ENCODE measurements around the gene PODXL.
A peak's percentile ranks its signal among the peaks of the same experiment; 100 is the strongest.

Gene PODXL

DNA sequence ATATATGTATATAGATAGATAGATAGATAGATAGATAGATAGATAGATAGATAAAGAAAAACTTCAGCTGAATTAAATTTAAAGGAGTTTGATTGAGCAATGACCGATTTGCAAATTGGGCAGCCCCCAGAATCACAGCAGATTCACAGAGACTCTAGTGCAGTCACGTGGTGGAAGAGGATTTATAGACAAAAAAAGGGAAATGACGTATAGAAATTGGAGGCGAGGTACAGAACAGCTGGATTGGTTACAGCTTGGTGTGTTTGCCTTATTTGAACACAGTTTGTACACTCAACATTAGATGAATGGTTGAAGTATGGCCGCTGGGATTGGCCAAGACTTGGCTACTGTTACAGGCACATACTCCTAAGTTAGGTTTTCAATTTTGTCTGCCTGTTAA is 8.2 kb upstream of the PODXL start:
- DNase-seq (ENCODE audit: low read depth in 4 of 4, low spot score in 1 of 4): no peak

DNA sequence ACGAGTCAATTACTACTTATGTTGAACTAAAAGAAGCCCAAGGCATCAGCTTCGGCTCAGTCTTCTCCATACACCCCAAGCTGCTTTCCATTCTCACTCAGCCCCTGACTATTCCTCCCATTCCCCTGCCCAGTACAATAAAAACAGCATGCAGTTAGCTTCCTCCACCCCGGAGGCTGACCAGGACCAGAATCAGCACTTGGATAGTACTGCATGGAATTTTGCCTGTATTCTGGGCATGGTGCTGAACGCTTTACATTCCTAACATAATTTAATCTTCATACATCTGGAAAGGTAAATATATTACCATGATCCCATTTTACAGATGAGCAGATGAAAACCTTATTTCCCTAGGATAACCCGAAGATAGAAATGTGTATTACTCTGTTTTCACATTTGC is 7.5 kb upstream of the PODXL start:
- no peak for DNase-seq (ENCODE audit: low read depth in 4 of 4, low spot score in 1 of 4)

DNA sequence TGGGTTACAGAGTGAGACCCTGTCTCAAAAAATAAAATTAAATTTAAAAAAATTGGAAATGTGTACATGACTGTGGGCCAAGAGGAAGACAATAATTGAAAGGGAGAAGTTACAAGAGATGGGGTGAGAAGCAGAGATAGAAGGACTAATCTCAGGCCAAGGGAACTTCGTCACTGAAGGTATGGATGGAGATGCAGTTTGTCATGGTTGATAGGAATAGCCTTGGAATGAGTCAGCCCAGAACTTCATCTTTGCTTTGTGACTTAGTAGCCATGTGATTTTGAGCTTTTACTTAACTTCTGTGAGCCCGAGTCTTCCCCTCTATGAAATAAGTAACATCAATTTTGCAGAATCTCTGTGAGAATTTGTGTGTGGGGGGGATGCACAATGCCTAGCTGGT is 6.5 kb upstream of the PODXL start:
- no peak for DNase-seq (ENCODE audit: low read depth in 4 of 4, low spot score in 1 of 4)

DNA sequence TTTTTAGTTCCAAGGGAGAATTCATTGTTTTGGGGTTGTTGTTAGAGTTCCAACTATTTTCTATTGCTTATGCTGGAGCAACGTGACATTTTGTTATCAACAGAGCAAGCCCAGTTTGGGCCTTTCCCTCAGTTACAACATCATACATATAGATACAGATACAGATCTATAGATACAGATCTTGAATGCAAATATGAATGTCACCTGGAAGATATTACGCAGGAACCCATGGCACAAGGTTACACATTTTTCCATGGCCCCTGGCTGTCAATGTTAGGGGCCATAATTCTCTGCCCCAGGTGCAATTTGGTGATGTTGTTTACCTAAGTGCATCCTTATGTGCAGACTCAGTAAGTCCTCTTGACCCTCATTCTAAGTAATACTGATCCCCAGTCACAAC is 3.6 kb upstream of the PODXL start:
- no peak for DNase-seq (ENCODE audit: low read depth in 4 of 4, low spot score in 1 of 4)

DNA sequence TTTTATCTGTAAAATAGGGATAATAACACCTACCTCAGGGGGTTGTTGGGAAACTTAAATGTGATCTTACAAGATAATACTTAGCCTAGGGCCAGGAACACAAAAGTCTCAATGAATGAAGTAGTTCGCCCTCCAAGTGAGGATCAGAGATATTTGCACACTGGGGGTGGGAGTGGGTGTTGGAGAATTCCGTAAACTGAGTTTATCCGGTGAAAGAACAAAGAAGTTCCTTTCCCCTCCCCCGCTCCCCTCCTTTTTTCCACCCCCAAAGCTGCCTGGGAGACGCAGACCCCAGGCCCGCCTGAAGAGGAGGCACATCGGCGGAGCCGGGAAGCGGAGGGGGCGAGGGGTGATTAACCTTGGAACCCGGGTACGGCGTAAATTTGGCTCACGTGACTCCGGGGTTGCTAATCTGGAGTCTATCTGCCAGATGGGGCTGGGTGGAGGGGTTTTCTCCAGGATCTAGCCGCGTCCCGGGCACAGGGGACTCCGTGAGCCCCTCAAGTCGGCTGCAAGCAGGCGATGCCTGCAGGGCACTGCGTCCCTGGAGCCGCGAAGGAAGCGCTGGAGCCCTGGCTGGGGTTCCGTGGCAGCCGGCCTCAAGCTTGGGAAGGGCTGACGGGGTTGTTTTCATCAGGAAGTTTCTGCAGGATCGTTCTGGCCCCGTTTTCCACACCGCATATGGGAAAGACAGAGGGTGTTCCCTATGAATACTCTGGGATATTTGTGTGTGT is 1.4 kb upstream of the PODXL start:
- no peak for DNase-seq (ENCODE audit: low read depth in 4 of 4, low spot score in 1 of 4)

DNA sequence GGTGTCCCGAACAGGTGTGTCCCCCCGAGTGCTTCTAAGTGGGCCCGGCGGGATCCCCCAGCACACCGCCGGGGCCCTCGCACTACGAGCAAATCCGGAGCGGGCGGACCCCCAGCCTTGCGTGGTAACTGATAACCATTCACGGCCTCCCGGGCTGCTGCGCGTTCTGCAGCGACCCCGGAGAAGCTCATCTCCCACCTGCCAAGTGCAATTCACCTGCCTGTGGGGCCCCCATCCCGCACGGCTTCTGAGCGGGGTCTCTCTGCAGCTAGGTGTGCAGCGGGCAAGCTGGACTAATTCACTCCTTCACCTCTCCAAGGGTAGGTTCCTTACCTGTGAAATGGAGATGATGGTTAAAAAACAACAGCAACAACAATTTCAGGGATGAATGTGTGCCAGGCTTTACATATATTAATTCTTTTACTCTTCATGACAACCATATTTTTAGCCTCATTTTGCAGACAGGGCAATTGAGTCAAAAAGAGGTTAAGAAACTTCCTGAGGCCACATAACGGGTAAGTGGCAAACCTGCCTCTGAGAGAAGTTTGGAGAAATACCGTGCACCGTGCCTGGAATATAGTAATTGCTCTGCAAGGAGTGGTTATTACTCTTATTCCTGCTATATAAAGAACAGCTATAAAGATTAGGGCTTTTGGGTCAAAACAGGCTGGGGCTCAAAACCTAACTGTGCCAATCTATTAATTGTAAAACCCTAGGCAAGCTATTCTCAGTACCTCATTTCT is 652 bp upstream of the PODXL start:
- DNase-seq (ENCODE audit: low read depth in 4 of 4, low spot score in 1 of 4): no peak

DNA sequence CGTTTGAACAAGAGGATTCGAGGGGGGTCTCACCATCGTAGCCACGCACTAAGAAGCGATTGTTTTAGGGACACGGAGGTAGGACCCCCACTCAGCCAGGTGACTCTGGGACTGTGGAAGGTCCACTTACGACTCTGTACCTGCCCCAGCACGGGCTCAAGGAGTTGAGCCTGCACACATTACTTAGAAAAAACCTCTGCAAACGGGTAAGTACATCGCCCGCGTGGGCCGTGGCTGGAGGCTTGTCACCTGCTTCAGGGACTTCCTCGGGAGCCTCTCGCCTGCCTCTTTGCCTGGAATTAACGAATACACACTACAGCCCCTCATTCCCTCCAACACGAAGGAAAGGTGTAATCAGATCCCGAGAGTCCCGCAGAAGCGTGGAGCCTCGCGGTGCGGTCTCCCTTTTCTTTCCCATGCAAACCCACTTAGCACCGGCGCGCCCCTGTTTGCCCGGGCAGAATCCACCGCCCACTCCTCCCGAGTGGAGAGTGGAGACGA is 826 bp downstream of the PODXL start:
- DNase-seq (ENCODE audit: low read depth in 4 of 4, low spot score in 1 of 4): no peak

DNA sequence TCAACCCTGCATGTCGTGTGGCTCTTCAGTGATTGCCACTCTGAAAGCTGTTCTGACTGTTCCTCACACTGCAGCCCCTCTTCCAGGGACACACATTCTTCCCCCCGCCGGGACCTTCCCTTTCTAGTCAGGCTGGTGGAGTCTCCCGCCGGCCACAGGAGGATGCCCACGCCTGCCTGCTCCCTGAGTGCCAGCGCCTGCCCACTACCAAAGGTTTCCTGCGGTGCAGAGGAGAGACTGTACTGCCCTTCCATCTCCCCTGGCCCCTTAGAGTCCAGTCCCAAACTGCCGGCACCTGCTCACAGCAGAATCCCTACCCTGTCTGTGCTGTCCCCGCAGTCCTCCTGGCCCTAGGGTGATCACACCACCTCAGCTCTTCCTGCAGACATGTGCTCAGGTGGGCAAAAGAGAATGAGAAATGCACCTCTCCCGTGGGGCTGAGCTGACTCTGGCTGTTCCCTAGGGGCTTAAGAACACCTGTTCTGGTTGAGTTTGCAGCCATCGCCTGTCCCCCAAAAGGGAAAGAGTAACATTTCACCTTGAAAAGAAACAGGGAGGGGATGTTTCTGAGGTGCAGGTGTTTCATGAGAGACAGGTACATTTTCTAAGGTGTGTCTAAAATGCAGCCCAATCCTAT is 1.4 kb downstream of the PODXL start:
- DNase-seq (ENCODE audit: low read depth in 4 of 4, low spot score in 1 of 4): no peak

DNA sequence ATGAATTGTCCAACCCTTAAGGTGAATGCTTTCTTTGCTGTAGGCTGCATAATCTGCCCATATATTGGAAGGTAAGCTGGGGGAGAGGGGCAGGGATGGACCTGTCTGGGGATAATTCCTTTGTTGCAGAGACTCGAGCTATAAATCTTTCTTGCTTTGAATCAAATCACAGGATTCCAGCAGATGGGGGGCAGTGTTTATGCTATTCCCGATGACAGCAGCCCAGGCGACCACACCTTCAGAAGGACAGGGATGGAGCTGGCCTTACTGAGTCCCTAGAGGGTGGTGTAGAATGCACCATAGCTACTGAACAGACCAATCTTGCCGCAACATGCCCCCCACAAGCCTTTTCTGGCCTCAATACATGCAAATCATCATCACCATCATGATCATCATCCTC is 2.5 kb downstream of the PODXL start:
- no peak for DNase-seq (ENCODE audit: low read depth in 4 of 4, low spot score in 1 of 4)

DNA sequence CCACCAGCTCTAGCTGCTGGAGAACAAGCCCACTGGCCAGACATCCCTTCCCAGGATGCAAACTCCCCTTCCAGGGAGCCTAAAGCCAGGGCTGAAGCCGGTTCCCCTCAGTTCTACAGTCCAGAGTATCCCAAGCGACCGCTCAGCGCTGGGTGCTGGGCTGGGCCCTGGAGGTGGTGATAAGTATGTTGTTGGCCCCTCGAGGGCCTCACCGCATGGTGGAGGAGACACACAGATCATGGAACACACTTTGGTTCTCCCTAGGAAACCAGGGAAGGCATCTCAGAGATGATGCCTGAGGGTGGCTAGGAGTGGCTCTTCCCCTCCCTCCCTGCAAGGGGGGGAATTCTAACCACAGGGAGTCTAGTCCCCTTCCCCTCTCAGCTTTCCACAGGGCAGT is 4.4 kb downstream of the PODXL start:
- DNase-seq (ENCODE audit: low read depth in 4 of 4, low spot score in 1 of 4): no peak

DNA sequence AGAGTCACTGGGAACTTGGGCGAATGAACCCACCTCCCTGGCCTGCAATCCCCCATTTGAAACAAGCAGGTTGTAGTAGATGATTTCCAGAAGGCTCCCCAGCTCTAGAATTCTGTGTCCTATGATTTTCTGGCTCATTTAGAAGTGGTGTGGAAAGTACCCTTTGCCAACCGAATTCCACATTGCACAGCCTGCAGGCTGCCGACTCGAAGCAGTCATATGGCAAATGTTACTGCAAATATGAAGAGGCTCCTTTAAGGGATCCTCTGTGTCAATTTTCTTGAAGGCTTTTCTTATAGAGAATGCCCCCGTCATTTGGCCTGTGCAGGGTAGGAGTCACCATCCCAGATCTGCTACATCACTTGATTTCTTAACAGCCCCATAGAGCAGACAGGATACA is 5.6 kb downstream of the PODXL start:
- DNase-seq (ENCODE audit: low read depth in 4 of 4, low spot score in 1 of 4): no peak

DNA sequence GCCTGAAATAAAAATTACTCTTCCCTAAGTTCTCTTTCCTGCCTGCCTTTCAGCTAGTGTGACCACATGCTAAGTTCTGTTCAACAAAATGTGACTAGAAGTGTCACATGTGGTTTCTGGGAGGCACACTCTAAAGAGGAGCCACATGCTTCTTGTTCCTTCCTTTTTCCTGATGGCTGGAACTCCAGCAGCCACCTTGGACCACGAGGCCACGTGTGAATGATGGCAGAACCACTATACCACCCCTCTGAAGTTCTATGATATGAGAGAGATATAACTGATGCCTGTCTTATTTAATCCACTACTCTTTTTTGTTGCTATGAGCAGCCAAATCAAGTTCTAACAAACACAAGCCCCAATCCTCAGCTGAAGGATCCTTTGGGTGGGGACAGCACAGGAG is 8.1 kb downstream of the PODXL start:
- DNase-seq (ENCODE audit: low read depth in 4 of 4, low spot score in 1 of 4): no peak

DNA sequence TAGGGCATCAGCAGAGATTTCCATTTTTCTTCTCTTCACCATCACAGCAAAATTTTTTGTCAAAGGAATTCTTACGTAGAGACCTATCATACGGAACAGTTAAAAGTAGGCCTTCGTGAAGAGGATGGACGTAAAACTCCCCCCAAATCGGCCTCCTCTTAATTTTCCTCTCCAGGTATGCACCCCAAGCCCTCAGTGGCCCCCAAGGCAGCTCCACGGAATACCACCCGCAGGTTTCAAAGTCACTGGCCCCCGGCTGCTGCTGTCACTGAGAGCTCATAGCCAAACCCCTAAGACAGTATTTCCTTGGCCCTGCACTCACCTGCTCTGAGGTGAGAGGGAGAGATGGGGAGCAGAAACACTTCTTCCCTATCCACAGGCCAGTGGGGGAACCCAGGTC is 8.8 kb downstream of the PODXL start:
- no peak for DNase-seq (ENCODE audit: low read depth in 4 of 4, low spot score in 1 of 4)

DNA sequence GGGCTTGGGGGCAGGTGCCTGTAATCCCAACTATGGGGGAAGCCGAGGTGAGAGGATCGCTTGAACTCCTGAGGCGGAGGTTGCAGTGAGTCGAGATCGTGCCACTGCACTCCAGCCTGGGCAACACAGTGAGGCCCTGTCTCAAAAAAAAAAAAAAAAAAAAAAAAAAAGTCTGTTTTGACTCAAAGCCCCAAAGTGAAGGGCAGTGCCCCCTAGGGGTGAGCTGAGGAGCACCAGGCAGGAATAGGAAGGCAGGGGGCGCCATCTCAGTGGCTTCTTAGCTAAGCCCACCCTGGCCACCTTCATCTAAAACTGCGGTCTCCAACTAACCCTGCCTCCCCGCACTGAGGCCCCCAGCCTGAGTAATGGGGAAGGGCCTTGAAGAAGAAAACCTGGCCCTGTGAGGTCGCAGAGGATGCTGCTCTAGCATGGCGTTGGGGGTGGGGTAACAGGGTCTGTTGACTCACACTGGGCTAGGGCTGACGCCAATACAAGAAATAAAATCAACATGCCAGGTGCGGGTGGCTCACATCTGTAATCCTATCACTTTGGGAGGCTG is 9.8 kb downstream of the PODXL start:
- peak in 2 of 4 experiments; percentile 18 to 28 for DNase-seq (ENCODE audit: low read depth in 4 of 4, low spot score in 1 of 4)

DNA sequence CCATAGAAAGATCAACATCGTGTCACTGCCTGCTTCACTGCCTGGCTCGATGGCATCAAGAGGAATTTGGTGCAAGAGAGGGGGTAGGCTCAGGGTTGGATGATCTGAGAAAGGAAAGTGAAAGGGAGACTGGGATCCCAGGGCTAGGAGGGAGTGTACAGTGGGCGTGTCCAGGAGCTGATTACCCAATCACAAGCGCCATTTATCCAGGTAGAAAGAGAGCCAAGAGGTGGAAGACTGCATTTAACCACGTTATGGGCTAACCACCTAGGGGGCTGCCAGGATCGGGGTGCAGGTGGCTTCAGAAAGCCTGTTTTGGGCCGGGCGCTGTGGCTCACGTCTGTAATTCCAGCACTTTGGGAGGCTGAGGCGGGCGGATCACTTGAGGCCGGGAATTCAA is 10.3 kb downstream of the PODXL start:
- no peak for DNase-seq (ENCODE audit: low read depth in 4 of 4, low spot score in 1 of 4)

DNA sequence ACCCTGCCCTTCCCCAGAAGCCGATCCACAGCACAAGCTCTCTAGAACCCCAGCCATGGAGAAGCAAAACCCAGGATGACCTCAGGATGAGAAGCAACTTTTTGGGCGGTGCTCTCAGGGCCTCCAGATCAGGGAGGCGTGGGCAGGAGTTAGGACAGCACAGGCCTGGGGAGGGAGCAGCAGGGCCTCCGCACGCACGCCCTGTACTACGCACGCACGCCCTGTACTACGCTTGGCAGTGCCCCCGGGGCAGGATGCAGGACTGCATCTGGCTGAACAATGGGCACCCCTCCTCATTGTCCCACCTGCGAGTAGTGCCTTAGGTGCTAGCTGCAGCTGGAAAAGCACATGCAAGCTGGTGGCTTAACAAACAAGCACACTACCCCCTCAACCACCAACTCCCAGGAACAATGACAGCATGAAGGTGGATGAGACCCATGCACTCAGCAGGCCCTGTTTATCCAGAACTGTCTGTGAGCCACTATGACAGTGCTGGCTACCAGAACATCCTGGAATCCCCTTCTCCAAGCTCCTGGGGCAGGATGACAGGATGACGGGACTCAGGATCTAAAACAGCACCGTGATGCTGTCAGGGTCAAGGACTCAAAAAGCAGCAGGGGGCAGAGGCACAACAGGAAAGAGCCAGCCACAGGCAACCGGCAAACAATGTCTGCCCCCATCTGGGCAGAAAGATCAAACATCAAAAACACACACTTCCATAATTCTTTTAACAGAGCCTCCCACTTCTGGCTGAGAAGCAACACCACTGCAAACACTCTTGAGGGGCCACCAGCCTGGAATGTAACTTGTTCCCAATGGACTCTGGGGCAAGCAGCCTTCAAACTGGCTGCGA is 11.8 kb downstream of the PODXL start:
- DNase-seq (ENCODE audit: low read depth in 4 of 4, low spot score in 1 of 4): no peak

DNA sequence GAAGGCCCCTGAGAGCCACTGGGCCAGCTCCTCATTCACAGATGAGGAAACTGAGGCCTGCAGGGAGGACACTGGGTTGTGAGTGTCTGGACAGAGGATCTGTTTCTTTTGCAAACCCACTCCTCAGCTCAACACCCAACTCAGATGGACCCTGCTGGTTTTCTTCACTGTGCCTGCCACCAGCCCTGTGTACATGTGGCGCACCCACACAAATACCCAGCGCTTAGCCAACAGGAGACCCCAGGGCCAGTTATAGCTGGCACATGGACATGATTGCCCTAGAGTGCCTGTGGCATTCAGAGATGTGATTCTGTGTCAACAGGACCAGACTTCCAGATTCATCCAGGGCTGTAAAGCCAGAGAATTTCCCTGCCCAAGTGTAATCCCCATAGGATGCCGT is 12.4 kb downstream of the PODXL start:
- no peak for DNase-seq (ENCODE audit: low read depth in 4 of 4, low spot score in 1 of 4)

DNA sequence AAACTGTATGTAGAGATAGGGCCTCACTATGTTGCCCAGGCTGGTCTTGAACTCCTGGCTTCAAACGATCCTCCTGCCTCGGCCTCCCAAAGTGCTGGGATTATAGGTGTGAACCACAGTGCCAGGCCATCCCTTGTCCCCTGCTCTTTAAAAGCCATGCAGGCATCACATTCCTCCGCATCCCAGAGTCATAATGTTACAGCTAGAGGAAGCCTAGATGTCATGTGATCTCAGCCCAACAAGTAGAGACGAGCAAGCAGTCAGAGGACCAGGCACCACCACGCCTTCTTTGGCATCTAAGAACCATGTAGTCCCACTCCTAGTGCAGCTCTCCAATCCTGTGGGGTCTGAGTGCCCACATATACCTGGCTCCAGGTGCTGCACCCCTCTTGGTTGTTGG is 13.1 kb downstream of the PODXL start:
- DNase-seq (ENCODE audit: low read depth in 4 of 4, low spot score in 1 of 4): no peak

DNA sequence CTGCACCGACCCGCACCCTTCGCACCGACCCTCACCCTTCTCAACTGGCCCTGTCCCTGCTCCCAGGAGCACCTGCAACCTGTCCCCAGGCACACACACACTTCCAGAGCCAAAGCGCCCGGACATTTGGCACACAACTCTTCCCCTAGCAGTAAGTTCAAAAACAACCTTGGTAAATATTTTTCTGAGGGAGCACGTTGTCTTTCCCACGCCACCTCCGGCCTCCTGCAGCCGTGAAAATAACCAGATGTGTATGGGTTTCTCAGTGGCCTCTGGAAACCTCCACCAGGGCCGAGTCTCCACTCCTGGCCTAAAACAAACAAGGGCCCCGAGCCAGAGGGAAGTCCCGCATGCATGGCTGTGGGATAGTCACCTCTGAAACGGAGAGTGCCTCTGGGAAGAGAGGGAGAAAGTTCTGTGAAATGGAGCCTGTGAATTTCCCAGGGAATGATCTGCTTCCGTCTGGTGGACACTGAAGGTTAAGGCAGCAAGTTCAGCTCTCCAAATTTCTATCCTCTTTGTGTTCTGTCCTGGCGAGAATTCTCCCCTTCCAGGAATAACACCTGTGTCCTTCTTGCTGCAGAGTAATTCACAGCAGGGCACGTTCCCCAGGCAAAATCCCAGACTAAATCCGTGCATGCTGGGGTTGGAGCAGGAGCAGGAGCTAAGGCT is 15.8 kb downstream of the PODXL start:
- DNase-seq (ENCODE audit: low read depth in 4 of 4, low spot score in 1 of 4): no peak

DNA sequence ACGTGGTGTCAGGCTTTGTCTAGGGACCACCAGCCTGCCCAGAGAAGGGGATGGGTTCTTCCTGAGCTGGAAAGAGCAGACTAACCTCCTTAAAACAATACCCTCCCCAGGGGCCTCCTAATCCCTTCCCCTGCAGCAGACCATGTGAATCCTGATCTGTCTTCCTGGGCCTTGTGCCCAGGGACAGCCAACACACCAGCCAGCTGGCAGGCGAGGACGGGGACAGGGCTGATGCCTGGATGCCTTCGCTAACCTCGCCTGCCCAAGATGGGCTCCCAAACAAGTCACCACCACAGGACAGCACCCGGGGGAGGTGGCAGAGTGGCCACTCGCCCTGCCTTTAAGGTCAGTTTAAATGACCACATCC is 17.6 kb downstream of the PODXL start:
- no peak for DNase-seq (ENCODE audit: low read depth in 4 of 4, low spot score in 1 of 4)

Measured in stimulated activated CD4-positive, alpha-beta T cell treated with anti-CD3 and anti-CD28 coated beads, Interleukin-1b, Interleukin-23, amount 100 ng/mL, for 24 hours (primary cell).